Measurements from ENCODE around the gene CD200. TPM values are rescaled to one million over a fixed set of nuclear protein-coding genes. Genes with fewer than 3 reads are reported as not detected.

Gene CD200
- total RNA-seq, 1 donor from 2014 or later, result 20.1 TPM

DNA sequence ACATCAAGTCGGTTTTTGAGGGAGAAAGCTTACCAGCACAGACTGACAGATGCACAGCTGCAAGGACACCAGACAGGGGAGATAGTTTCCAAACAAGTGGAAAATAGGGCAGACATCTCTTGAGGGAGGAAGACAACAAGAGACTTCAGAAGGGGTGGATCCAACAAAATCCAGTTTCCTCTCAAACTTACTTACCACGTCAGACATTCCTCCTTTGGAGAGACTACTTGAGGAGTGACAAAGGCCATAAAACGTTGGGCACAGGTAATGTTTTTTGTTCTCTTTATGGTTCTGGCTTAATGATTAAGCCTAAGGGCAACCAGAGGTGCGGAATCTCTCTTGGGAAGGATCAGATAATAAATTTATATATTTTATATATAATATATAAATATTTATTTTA, 76.1 kb downstream of the CD200 start:
- no peak for DNase-seq (ENCODE audit: extremely low spot score, unreplicated experiment)
- Mint-ChIP-seq H3K4me1 (ENCODE audit: unreplicated experiment) (no peaks in the 10 kb centered on the region), H3K9me3 (no peaks in the 10 kb centered on the region), H3K27ac (no peak overlapping the region), H3K27me3 (no peaks in the 10 kb centered on the region), H3K36me3 (no peaks in the 10 kb centered on the region), H3K4me3 (no peak overlapping the region)
- no peak for TF ChIP-seq CTCF (conservative IDR thresholded peaks at IDR 0.05)

- no peak for DNase-seq (ENCODE audit: extremely low spot score, unreplicated experiment)
- Mint-ChIP-seq H3K9me3 (no peaks in the 10 kb centered on the region), H3K36me3 (no peaks in the 10 kb centered on the region), H3K27me3 (no peaks in the 10 kb centered on the region), H3K4me1 (ENCODE audit: unreplicated experiment) (no peaks in the 10 kb centered on the region), H3K4me3 (no peak overlapping the region), H3K27ac (no peak overlapping the region)
- no peak for TF ChIP-seq CTCF (conservative IDR thresholded peaks at IDR 0.05)
Measured at GRCh38 chr3:112411425-112411824, 78.5 kb downstream of the CD200 start.

Other genes with a start within 250 kb of the CD200 start
- gene C3orf52, start 246.8 kb upstream of the CD200 start, total RNA-seq (ENCODE audit: low replicate concordance), result 8.4 and 11.9 TPM in 2 replicates
- not detected in 2 replicates for gene GCSAM, start 199.9 kb upstream of the CD200 start, total RNA-seq (ENCODE audit: low replicate concordance)
- gene SLC9C1, start 38.9 kb upstream of the CD200 start, total RNA-seq (ENCODE audit: low replicate concordance), result 0.48 and 0.99 TPM in 2 replicates
- gene BTLA, start 166.3 kb downstream of the CD200 start, total RNA-seq (ENCODE audit: low replicate concordance), result not detected in 2 replicates
- 32.5 and 35.3 TPM in 2 replicates for gene ATG3, start 228.8 kb downstream of the CD200 start, total RNA-seq (ENCODE audit: low replicate concordance)
- gene SLC35A5, start 228.9 kb downstream of the CD200 start, total RNA-seq (ENCODE audit: low replicate concordance), result 23.9 and 31.6 TPM in 2 replicates